DOHH2 (cell line): ENCODE results near the gene HSPB8.

Experiments
- EZH2phosphoT487 ChIP-seq: fragments of 200-600 bp; sonication (generic); IDR thresholded peaks from 2 replicates; pipeline ENCODE4 v1.6.1; 2017; ENCODE audit warnings: borderline replicate concordance, mild to moderate bottlenecking, antibody characterized with exemption, low read length, moderate library complexity, mixed read lengths
- TF ChIP-seq, protein P1 (sequence below): fragments of 200-600 bp; sonication (generic); IDR thresholded peaks from one replicate; pipeline ENCODE4 v1.5.1; 2014; ENCODE audit warnings: antibody characterized with exemption, mild to moderate bottlenecking, low read depth, low read length; ENCODE audit not compliant: poor library complexity, severe bottlenecking

GRCh38 chr12:119230807-119231206 lies 52.1 kb downstream of the HSPB8 start:
- TF ChIP-seq, protein P1, sequence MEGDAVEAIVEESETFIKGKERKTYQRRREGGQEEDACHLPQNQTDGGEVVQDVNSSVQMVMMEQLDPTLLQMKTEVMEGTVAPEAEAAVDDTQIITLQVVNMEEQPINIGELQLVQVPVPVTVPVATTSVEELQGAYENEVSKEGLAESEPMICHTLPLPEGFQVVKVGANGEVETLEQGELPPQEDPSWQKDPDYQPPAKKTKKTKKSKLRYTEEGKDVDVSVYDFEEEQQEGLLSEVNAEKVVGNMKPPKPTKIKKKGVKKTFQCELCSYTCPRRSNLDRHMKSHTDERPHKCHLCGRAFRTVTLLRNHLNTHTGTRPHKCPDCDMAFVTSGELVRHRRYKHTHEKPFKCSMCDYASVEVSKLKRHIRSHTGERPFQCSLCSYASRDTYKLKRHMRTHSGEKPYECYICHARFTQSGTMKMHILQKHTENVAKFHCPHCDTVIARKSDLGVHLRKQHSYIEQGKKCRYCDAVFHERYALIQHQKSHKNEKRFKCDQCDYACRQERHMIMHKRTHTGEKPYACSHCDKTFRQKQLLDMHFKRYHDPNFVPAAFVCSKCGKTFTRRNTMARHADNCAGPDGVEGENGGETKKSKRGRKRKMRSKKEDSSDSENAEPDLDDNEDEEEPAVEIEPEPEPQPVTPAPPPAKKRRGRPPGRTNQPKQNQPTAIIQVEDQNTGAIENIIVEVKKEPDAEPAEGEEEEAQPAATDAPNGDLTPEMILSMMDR: no peak
- TF ChIP-seq EZH2phosphoT487: no peak
